Stimulated activated CD4-positive, alpha-beta T cell treated with anti-CD3 and anti-CD28 coated beads, Interleukin-4, amount 100 ng/mL, for 24 hours (primary cell): ENCODE measurements around the gene MAN2B2.

ENCODE experiments used
- DNase-seq: peaks from one replicate; pipeline ENCODE4 v3.0.0-alpha.2; 2020

The MAN2B2 gene

DNA sequence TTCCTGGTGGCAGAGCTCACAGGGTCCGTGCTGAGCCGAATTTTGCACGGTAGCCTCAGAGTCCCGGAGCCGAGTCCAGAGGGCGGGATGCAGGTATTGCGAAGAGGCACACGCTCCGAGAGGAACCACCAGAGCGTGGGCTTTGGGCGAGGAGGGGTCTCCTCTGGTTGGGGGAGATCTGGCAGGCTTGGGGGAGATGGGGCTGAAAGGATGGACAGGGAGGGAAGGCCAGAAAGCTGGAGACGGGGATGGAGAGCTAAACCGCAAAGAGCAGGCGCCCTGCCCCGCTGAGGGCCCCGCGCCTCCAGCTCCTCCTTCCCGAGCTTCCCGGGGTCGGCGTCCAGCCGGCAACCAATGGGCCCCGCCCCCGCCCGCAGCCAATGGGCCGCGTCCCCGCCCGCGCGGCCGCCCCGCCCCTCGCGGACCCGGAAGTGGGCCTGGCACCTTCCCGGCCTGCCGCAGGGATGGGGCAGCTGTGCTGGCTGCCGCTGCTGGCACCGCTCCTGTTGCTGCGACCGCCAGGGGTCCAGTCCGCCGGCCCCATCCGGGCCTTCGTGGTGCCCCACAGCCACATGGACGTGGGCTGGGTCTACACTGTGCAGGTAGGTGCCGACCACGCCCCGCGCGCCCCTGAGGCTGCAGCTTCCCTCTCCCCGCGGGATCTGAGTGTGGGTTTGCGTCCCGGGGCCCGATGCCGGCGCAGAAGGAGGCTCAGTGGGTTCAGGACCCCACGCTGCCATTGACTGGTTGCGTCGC is at the start of gene MAN2B2:
MAN2B2 (plus strand) TSS at position 443 of the 756 bp plus-strand sequence; CDS start at position 465, 22 bp downstream.
- DNase-seq = peak; percentile 84

DNA sequence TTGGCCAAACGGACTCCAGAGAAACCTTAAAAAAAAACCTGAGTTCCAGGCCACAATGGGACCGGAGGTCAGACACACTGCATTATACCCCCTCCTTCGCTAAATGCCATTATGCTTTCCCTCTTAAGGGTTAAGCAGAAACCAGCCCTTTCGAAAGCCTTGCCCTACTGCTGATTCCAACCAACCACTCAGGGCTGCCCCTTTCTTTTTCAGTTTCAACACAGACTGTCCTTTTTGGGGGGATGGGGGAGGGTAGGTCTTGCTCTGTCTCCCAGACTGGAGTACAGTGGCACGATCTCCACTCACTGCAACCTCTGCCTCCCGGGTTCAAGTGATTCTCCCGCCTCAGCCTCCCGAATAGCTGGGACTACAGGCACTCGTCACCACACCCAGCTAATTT is 49.5 kb upstream of the MAN2B2 start:
- no peak for DNase-seq

DNA sequence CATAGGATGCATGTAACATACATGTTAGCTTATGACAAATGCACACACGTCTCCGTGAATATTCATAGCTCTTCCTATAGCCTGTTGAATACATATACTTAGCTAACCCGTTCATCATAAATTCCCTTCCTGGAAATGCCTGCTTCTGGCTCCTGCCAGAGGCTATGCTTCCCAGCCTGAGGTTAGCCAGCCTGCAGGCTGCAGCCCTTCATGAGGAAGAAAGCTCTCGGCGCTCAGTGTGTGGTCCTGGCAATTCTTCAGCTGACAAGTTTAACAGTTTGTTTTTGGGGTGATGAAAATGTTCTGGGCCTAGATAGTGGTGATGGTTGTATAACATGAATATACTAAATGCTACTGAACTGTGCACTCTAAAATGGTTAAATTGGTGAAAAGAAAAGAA is 48.8 kb upstream of the MAN2B2 start:
- no peak for DNase-seq

DNA sequence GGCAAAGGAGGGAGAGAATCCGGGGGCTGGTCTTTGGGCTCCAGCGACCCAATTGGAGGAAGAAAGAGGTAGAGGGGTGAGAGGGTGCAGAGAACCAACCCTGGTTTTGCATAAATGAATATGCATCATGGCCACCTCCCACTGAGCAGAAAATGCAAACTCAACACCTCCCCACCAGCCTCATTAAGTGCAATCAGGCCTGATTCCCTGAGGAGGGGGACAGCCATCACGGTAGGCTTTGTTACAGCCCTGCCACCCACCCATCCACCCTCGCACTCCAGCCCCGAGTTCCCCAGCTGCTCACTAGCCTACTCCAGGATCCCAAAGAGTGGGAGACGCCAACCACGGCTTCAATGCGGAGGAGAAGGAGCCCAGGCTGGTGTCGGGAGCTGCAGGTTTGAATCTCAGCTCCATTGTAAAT is 48.3 kb upstream of the MAN2B2 start:
- no peak for DNase-seq

DNA sequence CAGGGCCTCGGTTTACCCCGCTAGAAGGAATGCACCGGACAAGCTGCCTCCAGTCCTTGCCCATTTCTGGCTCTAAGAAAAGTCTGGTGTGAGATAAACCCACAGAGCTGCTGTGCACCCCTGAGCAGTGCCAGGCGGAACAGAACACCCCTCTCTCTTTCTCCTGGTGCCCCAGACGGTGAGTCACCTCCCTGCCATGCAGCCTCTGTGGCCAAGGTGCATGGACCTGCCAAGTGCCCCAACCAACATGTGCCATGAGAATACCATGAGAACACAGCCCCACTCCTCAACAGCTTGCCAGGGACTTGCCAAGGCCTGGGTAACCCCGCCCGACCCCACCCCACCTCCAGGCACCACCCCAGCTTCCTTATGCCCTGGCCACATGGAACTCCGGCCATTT is 47.7 kb upstream of the MAN2B2 start:
- DNase-seq = no peak

DNA sequence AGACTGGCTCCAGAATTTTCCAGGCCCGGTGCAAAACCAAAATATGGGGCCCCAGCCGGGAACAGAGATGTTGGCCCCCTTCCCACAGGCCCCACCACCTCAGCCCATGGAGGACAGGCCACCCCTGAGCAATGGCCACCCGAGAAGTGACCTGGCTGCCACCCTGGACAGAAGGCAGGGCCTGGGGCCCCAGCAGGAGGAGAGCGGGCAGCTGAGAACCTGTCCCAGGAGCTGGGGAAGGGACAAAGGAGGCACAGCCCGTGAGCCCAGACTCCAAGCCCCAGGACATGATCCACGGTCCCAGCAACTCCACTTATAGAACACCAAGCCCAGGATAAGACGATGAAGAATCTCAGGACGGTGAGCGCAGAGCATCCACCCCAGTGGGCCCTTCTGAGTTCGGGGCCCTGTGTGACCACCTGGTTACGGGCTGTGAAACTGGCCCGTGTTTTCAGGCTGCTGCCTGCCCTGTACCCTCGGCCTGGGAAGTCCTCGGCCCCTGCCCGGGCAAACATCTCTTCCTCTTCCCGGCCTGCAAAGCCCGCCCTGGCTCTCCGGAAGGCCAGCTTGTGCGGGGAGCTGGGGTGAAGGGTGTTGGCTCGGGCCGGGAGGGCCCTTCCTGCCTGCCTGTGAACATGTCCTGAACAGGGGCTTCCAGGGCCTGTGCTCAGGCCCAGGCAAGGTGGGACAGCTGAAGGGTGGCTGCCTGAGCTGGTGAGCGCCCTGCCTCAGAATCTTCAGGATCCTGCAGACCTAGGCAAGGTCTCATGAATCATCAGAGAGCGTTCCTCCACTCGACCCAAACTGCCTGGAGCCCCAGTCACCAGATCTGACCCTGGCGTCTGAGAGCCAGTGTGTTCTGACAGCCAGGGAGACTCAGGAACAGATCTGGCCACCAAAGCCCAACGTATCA is 47.0 kb upstream of the MAN2B2 start:
- no peak for DNase-seq

DNA sequence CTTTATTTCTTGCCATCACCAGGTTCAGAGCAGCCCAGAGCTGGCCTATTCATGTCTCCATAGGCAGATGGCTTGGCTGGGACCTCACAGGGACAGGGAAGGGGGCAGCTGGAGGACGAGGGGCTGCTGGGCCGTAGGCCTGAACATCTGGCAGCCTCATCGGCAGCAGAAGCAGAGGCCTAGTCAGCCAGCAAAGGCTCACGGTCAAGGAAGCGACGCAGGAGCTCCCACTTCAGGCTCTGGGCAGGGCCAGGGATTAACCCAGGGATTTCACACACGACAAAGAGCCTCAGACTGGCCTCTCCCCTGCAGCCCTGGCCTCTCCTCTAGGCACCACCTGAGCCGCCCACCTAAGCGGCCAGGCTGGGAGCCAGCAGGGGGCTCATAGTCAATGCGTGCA is 46.0 kb upstream of the MAN2B2 start:
- no peak for DNase-seq

DNA sequence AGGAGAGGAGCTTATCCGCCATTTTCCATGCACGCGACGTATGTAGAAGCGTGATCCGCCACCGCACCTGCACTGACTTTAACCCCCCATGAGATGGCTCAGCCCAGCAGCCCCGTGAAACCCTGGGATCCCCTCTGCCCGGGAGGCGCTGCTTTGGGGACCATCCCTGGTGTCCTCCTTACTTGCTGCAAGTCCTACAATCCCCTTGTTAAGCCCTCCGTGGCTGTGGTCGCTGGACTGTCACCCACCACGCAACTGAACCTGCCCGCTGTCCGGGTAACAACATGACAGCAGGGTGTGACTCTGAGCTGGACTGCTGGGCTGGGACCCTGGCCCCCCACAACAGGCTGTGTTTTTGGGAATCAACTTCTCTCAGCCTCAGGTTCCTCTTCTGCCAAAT is 44.7 kb upstream of the MAN2B2 start:
- DNase-seq = no peak

DNA sequence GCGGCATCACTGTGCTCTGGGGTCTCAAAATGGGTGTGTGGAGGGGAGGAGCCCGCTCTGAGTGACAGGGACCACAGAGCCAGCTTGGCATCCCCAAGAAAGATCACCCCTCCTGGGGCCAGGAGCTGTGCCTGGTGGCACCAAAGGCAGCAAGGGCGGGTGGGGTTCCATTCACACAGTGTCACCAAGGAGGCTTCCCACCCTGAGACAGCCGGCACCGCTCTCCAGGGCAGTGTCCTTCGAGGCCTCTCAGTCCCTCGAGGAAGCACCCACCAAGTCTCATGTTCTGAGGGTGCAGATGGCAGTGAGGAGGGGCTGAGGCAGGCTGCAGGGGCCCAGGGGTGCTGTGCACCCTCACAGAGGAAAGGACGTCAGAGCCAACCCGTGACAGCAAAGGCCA is 44.0 kb upstream of the MAN2B2 start:
- DNase-seq = no peak

DNA sequence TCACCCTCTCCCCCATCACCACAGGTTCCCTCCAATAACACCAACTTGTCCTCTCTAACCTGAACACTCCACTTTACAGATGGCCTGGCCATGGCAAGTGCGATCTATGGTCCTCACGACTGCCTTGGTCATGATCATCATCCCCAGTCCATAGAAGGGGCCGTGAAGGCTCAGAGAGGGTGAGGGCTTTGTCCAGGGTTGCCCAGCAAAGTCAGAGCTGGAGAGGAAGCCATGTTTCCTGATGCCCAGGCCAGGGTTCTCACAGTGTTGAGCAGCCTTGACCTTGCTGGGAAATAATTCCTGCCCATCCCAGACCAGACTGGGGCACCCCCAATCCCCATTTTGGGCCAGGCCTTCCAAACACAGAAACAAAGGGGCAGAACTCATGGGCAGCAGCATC is 42.9 kb upstream of the MAN2B2 start:
- no peak for DNase-seq

DNA sequence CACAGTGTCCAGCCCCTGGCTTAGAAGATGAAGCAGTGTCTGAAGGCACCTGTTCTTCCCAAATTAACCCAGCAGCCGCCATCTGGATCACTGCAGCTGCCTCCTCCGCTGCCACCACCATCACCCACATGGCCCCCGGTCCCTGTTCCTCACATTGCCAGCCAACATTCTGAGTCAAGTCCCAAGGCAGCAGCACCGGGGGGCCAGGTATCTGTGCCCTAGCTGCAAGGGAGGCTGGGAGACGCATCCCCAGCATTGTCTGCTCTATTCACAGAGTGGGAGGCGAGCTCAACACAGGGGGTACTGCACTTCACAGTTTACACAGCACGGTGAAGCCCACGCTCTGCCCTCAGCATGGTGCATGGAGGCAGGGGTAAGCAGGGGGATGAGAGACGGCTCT is 42.3 kb upstream of the MAN2B2 start:
- no peak for DNase-seq

DNA sequence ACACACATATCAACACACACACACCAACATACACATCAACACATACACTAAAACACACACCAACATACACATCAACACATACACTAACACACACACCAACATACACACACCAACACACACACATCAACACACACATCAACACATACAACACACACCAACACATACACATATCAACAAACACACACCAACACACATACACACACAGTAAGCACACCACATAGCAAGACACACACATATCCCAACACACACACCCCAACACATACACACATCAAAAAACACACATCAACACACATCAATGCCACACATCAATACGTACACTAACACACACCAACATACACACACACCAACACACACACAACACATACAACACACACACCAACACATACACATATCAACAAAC is 40.9 kb upstream of the MAN2B2 start:
- no peak for DNase-seq

DNA sequence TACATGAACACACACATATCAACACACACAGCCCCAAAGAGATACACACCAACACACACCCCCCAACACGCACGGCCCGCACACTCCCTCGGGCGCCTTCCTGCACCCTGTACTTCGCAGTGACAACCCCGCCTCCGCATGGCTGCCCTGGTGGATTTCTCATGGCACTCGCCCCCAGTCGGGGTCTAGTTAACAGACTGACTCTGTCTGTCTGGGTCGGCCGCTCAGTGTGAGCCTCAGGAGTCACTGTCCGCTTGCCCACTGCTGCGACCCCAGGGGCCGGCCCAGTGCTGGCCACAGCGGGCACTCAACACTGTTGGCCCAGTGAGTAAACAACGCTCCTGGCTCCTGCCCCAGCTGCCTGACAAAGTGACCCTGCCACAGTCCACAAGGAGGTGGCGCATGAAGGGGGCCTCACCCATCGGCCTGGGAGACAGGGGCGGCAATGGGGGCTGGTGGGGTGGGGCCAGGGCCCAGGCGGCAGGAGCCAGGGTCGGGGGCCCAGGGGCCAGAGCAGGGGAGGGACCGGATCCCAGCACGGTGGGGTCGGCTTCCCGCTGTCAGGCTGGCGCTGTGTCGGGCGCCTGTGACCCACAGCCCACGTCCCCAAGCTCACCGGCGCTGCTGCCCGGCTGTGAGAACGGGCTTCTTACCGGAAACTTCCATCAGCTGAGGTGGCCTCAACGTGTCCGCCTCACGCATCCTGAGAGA is 40.2 kb upstream of the MAN2B2 start:
- DNase-seq = no peak

DNA sequence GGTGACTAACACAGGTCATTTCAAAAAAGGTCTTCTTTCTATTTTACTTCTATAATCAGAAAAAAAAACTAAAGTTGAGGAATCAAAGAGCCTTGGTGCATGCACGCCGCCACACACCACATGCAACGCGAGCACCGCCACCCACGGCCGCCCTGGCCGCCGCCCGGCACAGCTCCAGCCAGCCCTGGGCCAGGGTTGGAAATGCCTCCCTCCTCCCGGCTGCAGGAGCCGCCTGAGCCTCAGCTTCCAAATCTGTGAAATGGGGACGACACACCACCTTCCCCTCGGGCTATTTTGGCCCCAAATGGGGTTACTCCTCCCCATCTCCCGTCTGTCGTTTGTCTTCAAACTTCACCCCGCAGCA is 39.7 kb upstream of the MAN2B2 start:
- no peak for DNase-seq

DNA sequence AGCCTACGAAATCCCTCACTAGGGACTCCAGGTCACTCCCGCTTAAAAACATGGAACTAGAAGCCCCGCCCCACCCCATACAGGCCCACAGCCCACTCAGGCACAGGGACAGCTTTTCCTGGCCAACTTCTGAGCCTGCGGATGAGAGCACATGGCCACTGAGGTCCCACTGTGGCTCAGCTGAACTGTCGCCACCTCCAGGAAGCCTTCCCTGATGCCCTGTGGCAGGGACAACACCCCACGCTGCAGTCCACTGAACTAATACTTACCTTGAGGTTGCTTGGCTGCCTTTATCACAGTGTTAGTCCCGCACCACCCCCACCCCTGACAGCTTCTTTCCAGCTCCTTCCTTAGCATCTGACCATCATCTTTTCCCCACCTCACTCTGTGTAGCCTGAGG is 39.3 kb upstream of the MAN2B2 start:
- no peak for DNase-seq

DNA sequence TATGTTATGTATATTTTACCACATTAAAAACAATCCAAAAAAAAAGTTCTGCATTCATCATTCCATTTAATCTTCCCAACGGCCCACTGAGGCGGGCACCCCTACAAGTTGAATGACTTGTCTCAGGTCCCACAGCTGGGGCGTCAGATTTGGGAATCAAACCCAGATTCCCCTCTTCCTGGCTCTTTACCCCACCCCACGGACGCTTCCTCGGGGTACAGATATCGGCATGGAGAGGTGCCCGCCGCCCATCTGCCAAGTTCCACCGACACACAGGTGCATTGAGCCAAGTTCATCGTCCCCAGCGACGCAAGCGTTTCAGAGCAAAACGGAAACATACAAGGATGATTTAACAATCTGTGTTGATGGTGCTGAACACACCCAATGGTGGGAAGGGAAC is 36.9 kb upstream of the MAN2B2 start:
- no peak for DNase-seq

DNA sequence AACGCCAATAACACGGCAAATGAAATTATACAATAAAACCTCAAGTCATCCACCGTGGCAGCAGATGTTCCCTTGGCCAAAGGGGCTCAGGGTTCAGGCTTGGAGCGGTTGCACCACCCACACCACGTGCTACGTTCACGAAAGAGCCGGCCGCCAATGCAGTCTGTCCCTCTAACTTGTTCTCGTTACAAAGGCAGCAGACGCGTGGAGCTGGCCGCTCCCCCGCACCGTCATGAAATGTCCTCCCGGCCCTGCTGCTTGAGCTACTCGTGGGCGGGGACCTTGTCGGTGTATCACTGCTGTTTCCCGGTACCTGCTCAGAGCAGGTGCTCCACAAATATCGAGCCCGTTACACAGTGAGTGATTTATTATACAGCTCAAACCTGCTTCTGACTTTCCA is 36.4 kb upstream of the MAN2B2 start:
- DNase-seq = no peak

DNA sequence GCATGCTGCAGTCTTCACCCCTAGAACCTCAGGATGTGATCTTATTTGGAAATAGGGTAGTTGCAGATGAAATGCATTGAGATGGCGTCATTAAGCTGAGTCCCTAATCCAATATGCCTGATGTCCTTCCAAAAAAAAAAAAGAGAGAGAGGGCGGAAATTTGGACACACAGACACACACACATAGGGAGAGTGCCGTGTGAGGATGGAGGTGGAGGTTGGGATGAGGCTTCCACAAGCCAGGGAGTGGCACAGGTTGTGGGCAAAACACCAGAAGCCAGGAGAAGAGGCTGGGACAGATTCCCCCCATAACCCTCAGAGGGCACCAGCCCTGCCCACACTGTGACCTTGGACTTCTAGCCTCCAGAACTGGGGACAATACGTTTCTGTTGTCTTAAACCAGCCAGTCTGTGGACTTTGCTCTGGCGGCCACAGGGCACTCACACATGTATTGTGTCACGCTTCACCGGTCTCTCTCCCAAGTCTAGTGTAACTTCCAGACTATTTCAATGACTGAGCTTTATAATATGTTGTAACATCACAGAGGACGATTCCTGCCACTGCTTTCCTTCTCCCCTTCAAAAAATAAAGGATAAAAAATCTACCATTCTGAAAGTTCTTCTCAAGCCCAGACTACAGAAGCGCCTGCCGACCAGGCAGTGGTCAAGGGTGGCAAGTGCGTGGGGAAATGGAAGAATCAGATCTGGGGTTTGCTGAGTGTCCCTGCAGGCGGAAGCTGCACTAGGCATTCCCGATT is 35.8 kb upstream of the MAN2B2 start:
- no peak for DNase-seq

DNA sequence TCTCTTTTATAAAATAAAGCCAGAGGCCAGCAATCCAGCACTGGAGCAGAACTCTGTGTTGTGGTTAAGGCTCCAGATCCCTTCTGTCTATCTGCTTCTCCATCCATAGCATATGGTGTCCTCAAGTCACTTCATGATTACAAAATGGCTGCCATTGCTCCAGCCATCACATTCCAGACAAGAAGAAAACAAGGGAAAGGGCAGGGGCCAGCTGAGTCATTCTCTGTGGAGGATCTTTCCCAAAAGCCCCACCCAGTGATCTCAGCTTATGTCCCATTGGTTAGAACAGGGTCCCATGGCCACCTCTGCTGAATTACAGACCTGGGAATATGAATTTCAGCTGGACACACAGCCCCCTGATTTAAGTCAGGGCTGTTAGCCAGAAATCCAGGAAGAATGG is 34.1 kb upstream of the MAN2B2 start:
- no peak for DNase-seq

DNA sequence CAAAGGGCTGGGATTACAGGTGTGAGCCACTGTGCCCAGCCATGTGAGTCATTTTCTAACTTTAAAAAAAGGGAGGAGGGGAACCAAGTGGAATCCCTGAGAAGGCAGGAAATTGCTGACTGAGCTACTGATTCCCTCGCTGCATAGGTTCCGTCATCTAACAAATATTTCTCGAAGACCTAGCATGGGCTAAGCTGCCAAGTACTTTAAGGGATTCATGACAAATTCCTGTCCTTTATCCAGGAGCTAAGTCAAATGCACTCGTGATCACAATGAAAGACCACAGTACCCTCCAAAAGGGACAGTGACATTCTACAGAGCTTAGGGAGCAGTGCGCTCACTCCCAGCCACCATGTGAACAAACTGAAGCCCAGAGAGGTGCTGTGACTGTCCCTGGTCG is 33.2 kb upstream of the MAN2B2 start:
- DNase-seq = no peak

DNA sequence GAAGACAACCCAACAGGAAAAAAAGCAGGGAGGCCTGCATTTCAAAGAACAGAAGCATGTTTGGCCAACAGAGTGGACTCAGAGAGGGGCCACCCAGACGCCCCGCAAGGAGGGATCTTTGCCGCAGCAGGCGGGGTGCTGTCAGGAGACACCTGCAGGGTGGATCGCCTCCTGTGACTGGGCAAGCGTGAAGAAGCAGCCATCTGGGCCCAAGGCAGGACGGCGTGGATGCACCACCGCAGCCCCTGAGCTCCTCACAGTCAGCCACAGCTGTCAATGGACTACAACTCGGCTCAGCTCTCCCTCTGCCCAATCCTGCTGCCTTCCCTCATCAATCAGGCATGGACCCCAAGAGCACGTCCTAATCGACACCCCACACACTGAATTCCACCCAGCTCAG is 32.0 kb upstream of the MAN2B2 start:
- no peak for DNase-seq

DNA sequence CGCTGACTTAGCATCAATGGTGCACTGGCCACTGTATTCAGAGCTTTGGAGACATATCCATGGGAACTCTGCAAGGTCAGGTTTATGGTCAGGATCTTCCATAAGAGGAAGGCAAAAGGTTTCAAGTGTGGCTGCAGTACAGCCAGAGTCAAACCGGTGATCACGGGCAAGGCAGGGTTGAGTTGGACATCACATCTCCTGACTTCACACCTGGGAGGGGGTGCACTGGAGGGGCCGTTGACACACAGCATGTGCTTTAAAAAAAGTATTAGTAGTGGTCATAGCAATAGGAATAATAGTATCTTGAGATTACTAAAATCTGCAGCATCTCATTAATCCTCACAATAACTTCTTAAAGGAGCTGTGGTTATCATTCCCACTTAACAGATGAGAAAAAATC is 28.9 kb upstream of the MAN2B2 start:
- no peak for DNase-seq
